HCT116 (cell line): ENCODE data around the gene TBC1D8. TPM values are rescaled to one million over a fixed set of nuclear protein-coding genes. Genes with fewer than 3 reads are reported as not detected.

Experiments used
- ATAC-seq: fragments of 200-7000 bp; cut with Tn5 transposase; 2 replicates; pipeline ENCODE4 v1.9.1; 2020; ENCODE audit warnings: mild to moderate bottlenecking, moderate library complexity
- BruUV-seq: library from RNA; stranded (reverse); fragments of 400-500 nt; replicated peaks from 2 replicates; lab custom pipeline; 2021; lab: Mats Ljungman, UMichigan
- CTCF ChIA-PET: fragments of 300-600 bp; sonication (Branson Sonifier 250); formaldehyde crosslinking; loops from one replicate; lab custom pipeline; 2021; ENCODE audit warnings: antibody characterized with exemption; lab: Charles Lee
- POLR2A ChIA-PET: fragments of 300-600, 350-600 bp; sonication (Branson Sonifier 250); formaldehyde crosslinking; loops from one replicate; lab custom pipeline; 2021; ENCODE audit warnings: antibody characterized with exemption; lab: Charles Lee
- RAD21 ChIA-PET, 2 experiments: fragments of 300-600 bp; sonication (Branson Sonifier 250); formaldehyde crosslinking; loops; one replicate each; lab custom pipeline; 2023; ENCODE audit warnings: low total read pairs in 2 of 2; ENCODE audit not compliant: uncharacterized antibody in 2 of 2, unreplicated experiment in 2 of 2, low non-redundant PET in 1 of 2; lab: Charles Lee
- DNase-seq: peaks from one replicate; pipeline ENCODE4 v3.0.0-alpha.2; 2010; ENCODE audit warnings: low read depth, low spot score
- H2AFZ ChIP-seq: fragments of 200-600 bp; shearing (Covaris generic), sonication (generic); 2 replicates; pipeline ENCODE4 v1.6.1; 2017; ENCODE audit warnings: low read depth, mixed run types, mixed read lengths, antibody characterized with exemption, low read length; ENCODE audit not compliant: poor library complexity, severe bottlenecking
- H3K27ac ChIP-seq: 2 replicates; pipeline ENCODE4 v1.5.1; 2012; ENCODE audit warnings: low read depth, low read length
- H3K27me3 ChIP-seq: fragments of 200-600 bp; sonication (generic); 2 replicates; pipeline ENCODE4 v1.6.1; 2016; ENCODE audit warnings: mixed run types, low read length, mixed read lengths; ENCODE audit not compliant: insufficient read depth
- H3K36me3 ChIP-seq, 2 experiments: fragments of 200-500 bp in 1 of 2; fragments of 200-600 bp in 1 of 2; sonication (Bioruptor generic) in 1 of 2; sonication (generic) in 1 of 2; 2 replicates each; pipeline versions ENCODE4 v1.5.1 to v1.6.1; 2014 to 2016; ENCODE audit warnings: low read length in 2 of 2, inconsistent platforms in 1 of 2, mixed read lengths in 1 of 2, mixed run types in 1 of 2; ENCODE audit not compliant: insufficient read depth in 2 of 2, control insufficient read depth in 1 of 2
- H3K4me1 ChIP-seq, 2 experiments: fragments of 200-600 bp in 1 of 2; sonication (generic) in 1 of 2; 2 replicates each; pipeline versions ENCODE4 v1.5.1 to v1.6.1; 2012 to 2017; ENCODE audit warnings: low read length in 2 of 2, inconsistent platforms in 1 of 2, mild to moderate bottlenecking in 1 of 2, mixed read lengths in 1 of 2, mixed run types in 1 of 2, moderate library complexity in 1 of 2; ENCODE audit not compliant: insufficient read depth in 2 of 2, control insufficient read depth in 1 of 2
- H3K4me2 ChIP-seq: fragments of 200-600 bp; sonication (generic); 2 replicates; pipeline ENCODE4 v1.6.1; 2017; ENCODE audit warnings: mixed run types, low read length, mixed read lengths
- H3K4me3 ChIP-seq, 2 experiments: fragments of 200-600 bp in 1 of 2; sonication (generic) in 1 of 2; replicated peaks in 1 of 2; 2 replicates each; pipeline ENCODE4 v1.5.1; 2011 to 2016; ENCODE audit warnings: low read length in 2 of 2, control low read depth in 1 of 2, low read depth in 1 of 2, mild to moderate bottlenecking in 1 of 2, mixed read lengths in 1 of 2, mixed run types in 1 of 2
- H3K79me2 ChIP-seq: fragments of 200-600 bp; sonication (generic); 2 replicates; pipeline ENCODE4 v1.6.1; 2017; ENCODE audit warnings: mild to moderate bottlenecking, mixed run types, low read length, moderate library complexity, mixed read lengths; ENCODE audit not compliant: insufficient read depth
- H3K9ac ChIP-seq: fragments of 200-600 bp; sonication (generic); 2 replicates; pipeline ENCODE4 v1.6.1; 2016; ENCODE audit warnings: low read length, mixed read lengths
- H3K9me2 ChIP-seq: fragments of 200-600 bp; sonication (generic), shearing (Covaris generic); 2 replicates; pipeline ENCODE4 v1.6.1; 2017; ENCODE audit warnings: mixed run types, mild to moderate bottlenecking, moderate library complexity; ENCODE audit not compliant: insufficient read depth
- H3K9me3 ChIP-seq, 2 experiments: fragments of 200-500 bp in 1 of 2; fragments of 200-600 bp in 1 of 2; sonication (Bioruptor generic) in 1 of 2; sonication (generic) in 1 of 2; 2 replicates each; pipeline ENCODE4 v1.6.1; 2014 to 2017; ENCODE audit warnings: low read length in 2 of 2, mixed read lengths in 2 of 2, inconsistent platforms in 1 of 2, low read depth in 1 of 2, mild to moderate bottlenecking in 1 of 2, mixed run types in 1 of 2, moderate library complexity in 1 of 2; ENCODE audit not compliant: control insufficient read depth in 1 of 2, insufficient read depth in 1 of 2
- H4K20me1 ChIP-seq: fragments of 200-600 bp; sonication (generic), shearing (Covaris generic); 2 replicates; pipeline ENCODE4 v1.6.1; 2017; ENCODE audit warnings: mixed run types, mild to moderate bottlenecking, moderate library complexity; ENCODE audit not compliant: insufficient read depth
- CBX3 ChIP-seq: IDR thresholded peaks from 2 replicates; pipeline ENCODE4 v1.6.1; 2012; ENCODE audit warnings: low read depth
- ELF1 ChIP-seq: IDR thresholded peaks from 2 replicates; pipeline ENCODE4 v1.6.1; 2012; ENCODE audit warnings: low read depth, borderline replicate concordance
- EZH2 ChIP-seq: fragments of 200-600 bp; sonication (generic); IDR thresholded peaks from 2 replicates; pipeline ENCODE4 v1.6.1; 2017; ENCODE audit warnings: antibody characterized with exemption, mixed run types
- EZH2phosphoT487 ChIP-seq: fragments of 200-600 bp; IDR thresholded peaks from 2 replicates; pipeline ENCODE4 v1.6.1; 2018; ENCODE audit warnings: antibody characterized with exemption, borderline replicate concordance
- JUND ChIP-seq: IDR thresholded peaks from 2 replicates; pipeline ENCODE4 v1.6.1; 2012
- POLR2AphosphoS5 ChIP-seq: IDR thresholded peaks from 2 replicates; pipeline ENCODE4 v1.6.1; 2011; ENCODE audit warnings: mild to moderate bottlenecking, low read depth, low read length, moderate library complexity
- RAD21 ChIP-seq: IDR thresholded peaks from 2 replicates; pipeline ENCODE4 v1.6.1; 2012; ENCODE audit warnings: low read depth, mild to moderate bottlenecking
- SIN3A ChIP-seq: IDR thresholded peaks from 2 replicates; pipeline ENCODE4 v1.6.1; 2012; ENCODE audit warnings: low read depth
- SRF ChIP-seq: IDR thresholded peaks from 2 replicates; pipeline ENCODE4 v1.6.1; 2012; ENCODE audit warnings: low read depth
- TCF7L2 ChIP-seq: IDR thresholded peaks from 2 replicates; pipeline ENCODE4 v1.7.0; 2011; ENCODE audit warnings: borderline replicate concordance, inconsistent platforms; ENCODE audit not compliant: insufficient read depth, insufficient read length; ENCODE audit errors: extremely low read depth
- ZFX ChIP-seq: fragments of 450-650 bp; IDR thresholded peaks from 2 replicates; pipeline ENCODE4 v1.6.1; 2017
- intact Hi-C: fragments of 100-400 bp; cut with micrococcal nuclease; formaldehyde crosslinking; loops from 2 replicates; pipeline ENCODE4 v1.10.0; 2022
- total RNA-seq: library from RNA; stranded (reverse); gene quantifications from one replicate; pipeline ENCODE4 v1.2.1, GENCODE V29; 2021; ENCODE audit not compliant: unreplicated experiment
- TF ChIP-seq, protein P1 (sequence below): IDR thresholded peaks from 2 replicates; pipeline ENCODE4 v1.6.1; 2012; ENCODE audit warnings: low read depth
- TF ChIP-seq, protein P2 (sequence below), 3 experiments: fragments of 200-600 bp in 1 of 3; sonication (generic) in 1 of 3; IDR thresholded peaks in 2 of 3; conservative IDR thresholded peaks in 1 of 3; 2 replicates each; pipeline ENCODE4 v1.5.1; 2012 to 2017; ENCODE audit warnings: low read depth in 2 of 3, low read length in 2 of 3, antibody characterized with exemption in 1 of 3, borderline replicate concordance in 1 of 3, control low read depth in 1 of 3, mild to moderate bottlenecking in 1 of 3, mixed read lengths in 1 of 3, mixed run types in 1 of 3, moderate library complexity in 1 of 3; ENCODE audit not compliant: insufficient read depth in 1 of 3
- TF ChIP-seq, protein P3 (sequence below): IDR thresholded peaks from 2 replicates; pipeline ENCODE4 v1.6.1; 2012

The TBC1D8 gene
- total RNA-seq, 1 experiment from 2014 or later: 44.0 TPM

DNA sequence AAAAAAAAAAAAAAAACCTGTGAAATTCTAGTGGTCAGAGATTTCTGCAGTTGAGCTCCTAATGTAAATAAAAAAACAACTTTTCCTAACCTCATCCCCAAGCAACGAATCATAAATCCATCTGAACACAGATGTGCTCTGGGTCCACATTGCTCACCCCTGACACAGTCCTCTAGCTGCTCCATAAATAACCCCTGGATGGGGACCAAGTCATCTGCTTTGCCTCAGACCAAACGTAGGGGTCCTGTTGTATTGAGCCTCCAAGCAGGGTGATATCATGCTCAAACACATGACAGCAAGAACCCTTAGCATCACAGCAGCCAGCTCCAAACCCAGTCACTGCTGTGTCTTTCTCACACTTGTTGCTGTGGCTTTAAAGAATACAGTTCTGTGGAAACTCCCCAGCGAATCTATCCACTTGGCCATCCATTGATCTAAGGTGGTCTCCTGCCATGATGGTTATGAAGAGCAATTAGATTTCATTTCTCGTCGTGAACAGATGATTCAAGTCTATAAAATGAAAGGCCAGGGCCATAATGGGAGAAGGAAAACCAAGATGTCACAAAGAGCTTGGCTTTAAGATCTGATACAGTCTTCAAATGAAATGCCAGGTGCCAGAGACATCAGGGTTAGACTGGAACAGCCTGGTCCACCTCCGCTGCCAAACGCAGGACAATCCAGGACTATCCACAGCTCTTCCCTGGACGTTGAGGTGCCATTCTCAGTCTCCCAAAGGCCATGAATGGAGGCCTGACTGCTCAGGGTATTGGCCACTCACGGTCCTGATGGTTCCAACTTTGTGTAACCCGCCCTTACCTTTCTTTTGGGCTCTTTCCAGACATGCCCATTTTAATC, 39.0 kb downstream of the TBC1D8 start:
- CTCF ChIA-PET: no interaction called here
- H2AFZ ChIP-seq: no peak overlapping the region
- no peaks in the 10 kb centered on the region for H4K20me1 ChIP-seq
- RAD21 ChIA-PET: no interaction called here
- no peaks in the 10 kb centered on the region for H3K27me3 ChIP-seq
- H3K4me1 ChIP-seq: peaks cover 40 to 68% of the 10 kb centered on the region in 2 experiments
- POLR2A ChIA-PET: no interaction called here
- ATAC-seq (no peak), DNase-seq (no peak)
- H3K79me2 ChIP-seq: peaks cover 90% of the 10 kb centered on the region
- H3K9me2 ChIP-seq: no peaks in the 10 kb centered on the region
- TF ChIP-seq TCF7L2 (no peak), POLR2AphosphoS5 (no peak)
- H3K9me3 ChIP-seq: no peaks in the 10 kb centered on the region
- BruUV-seq: no TSS peak
- H3K4me3 ChIP-seq: no peak overlapping the region
- H3K36me3 ChIP-seq: no peaks in the 10 kb centered on the region
- intact Hi-C loops: no loop called here
- H3K4me2 ChIP-seq: peak overlapping the region; percentile 10; the same call in 1 of the 2 replicates
- peak overlapping the region; percentile 73 for H3K27ac ChIP-seq
- no peak overlapping the region for H3K9ac ChIP-seq

DNA sequence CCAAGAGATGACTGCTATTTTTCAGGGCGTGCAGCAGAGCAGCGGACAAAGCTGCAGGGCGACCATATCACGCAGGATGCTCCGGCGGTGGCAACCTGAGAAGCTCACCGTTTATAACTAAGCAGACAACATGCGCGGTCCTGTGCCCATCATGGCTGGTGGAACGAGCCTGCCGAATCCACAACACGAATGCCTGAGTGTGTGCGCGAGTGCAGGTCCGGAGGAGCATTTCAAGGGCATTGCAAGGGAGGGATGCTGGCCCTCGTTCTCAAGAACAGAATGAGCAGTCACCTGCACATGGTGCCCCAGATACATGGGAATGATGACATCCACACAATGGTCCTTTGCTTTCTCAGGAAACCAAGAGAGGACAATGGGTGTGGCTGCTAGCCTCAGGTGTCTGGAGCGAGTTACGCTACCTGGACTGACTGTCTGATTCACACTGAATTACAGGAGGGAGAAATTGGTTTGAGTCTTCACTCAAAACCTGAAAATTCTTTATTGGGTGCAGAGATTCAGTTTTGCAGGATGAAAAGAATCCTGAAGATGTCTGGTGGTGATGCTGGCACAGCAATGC, 39.8 kb downstream of the TBC1D8 start:
- Histone ChIP-seq H3K9ac (no peak overlapping the region), H3K4me3 (no peak overlapping the region), H3K27ac (no peak overlapping the region), H4K20me1 (no peaks in the 10 kb centered on the region), H3K79me2 (peaks cover 92% of the 10 kb centered on the region), H3K27me3 (no peaks in the 10 kb centered on the region), H3K9me3 (no peaks in the 10 kb centered on the region), H3K4me2 (0 out of 2 replicates have a peak overlapping the region, but pooled peaks have one; percentile 10), H3K36me3 (no peaks in the 10 kb centered on the region), H3K9me2 (no peaks in the 10 kb centered on the region), H3K4me1 (peaks cover 40 to 63% of the 10 kb centered on the region in 2 experiments), H2AFZ (no peak overlapping the region)
- RAD21 ChIA-PET: no interaction called here
- DNase-seq (no peak), ATAC-seq (no peak)
- BruUV-seq: no TSS peak
- CTCF ChIA-PET: no interaction called here
- intact Hi-C loops: no loop called here
- POLR2A ChIA-PET: no interaction called here
- no peak for TF ChIP-seq EZH2phosphoT487
- TF ChIP-seq EZH2: no peak
- TF ChIP-seq SIN3A: no peak
- no peak for TF ChIP-seq ZFX
- TF ChIP-seq ELF1: no peak
- TF ChIP-seq CBX3: no peak
- no peak for TF ChIP-seq SRF
- TF ChIP-seq, protein P1, sequence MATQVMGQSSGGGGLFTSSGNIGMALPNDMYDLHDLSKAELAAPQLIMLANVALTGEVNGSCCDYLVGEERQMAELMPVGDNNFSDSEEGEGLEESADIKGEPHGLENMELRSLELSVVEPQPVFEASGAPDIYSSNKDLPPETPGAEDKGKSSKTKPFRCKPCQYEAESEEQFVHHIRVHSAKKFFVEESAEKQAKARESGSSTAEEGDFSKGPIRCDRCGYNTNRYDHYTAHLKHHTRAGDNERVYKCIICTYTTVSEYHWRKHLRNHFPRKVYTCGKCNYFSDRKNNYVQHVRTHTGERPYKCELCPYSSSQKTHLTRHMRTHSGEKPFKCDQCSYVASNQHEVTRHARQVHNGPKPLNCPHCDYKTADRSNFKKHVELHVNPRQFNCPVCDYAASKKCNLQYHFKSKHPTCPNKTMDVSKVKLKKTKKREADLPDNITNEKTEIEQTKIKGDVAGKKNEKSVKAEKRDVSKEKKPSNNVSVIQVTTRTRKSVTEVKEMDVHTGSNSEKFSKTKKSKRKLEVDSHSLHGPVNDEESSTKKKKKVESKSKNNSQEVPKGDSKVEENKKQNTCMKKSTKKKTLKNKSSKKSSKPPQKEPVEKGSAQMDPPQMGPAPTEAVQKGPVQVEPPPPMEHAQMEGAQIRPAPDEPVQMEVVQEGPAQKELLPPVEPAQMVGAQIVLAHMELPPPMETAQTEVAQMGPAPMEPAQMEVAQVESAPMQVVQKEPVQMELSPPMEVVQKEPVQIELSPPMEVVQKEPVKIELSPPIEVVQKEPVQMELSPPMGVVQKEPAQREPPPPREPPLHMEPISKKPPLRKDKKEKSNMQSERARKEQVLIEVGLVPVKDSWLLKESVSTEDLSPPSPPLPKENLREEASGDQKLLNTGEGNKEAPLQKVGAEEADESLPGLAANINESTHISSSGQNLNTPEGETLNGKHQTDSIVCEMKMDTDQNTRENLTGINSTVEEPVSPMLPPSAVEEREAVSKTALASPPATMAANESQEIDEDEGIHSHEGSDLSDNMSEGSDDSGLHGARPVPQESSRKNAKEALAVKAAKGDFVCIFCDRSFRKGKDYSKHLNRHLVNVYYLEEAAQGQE: no peak
- TF ChIP-seq, protein P2, sequence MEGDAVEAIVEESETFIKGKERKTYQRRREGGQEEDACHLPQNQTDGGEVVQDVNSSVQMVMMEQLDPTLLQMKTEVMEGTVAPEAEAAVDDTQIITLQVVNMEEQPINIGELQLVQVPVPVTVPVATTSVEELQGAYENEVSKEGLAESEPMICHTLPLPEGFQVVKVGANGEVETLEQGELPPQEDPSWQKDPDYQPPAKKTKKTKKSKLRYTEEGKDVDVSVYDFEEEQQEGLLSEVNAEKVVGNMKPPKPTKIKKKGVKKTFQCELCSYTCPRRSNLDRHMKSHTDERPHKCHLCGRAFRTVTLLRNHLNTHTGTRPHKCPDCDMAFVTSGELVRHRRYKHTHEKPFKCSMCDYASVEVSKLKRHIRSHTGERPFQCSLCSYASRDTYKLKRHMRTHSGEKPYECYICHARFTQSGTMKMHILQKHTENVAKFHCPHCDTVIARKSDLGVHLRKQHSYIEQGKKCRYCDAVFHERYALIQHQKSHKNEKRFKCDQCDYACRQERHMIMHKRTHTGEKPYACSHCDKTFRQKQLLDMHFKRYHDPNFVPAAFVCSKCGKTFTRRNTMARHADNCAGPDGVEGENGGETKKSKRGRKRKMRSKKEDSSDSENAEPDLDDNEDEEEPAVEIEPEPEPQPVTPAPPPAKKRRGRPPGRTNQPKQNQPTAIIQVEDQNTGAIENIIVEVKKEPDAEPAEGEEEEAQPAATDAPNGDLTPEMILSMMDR (IDR thresholded peaks at IDR 0.05 in 2 of 3, conservative IDR thresholded peaks at IDR 0.05 in 1 of 3; ENCODE audit: borderline replicate concordance in 1 of 3, insufficient read depth in 1 of 3, low read depth in 2 of 3, low read length in 2 of 3): no peak
- TF ChIP-seq, protein P3, sequence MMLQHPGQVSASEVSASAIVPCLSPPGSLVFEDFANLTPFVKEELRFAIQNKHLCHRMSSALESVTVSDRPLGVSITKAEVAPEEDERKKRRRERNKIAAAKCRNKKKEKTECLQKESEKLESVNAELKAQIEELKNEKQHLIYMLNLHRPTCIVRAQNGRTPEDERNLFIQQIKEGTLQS: no peak
- no peak for TF ChIP-seq RAD21
- no peak for TF ChIP-seq JUND
